ENCODE measurements around the gene FOXP2. TPM values are rescaled to one million over a fixed set of nuclear protein-coding genes. Genes with fewer than 3 reads are reported as not detected.

Gene FOXP2
- total RNA-seq, 1 donor from 2014 or later = 24.0 TPM

DNA sequence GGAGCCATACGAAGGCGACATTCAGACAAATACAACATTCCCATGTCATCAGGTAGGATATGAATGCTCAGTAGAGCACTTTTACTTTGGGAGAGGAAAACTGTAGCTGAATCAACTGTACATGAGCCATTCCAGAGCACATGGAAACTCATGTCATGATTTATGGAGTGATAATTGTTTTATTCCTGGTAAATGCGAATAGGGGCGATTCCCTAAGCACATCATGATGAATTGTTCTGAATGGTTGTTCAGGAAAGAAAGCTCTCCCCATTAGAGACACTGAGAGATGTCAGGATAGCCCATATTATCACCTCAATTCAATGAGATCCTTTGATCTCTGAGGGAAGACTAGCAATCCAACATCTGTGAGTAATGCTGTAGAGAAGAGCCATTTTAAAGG, 243.6 kb downstream of the FOXP2 start:
- TF ChIP-seq, protein P1, sequence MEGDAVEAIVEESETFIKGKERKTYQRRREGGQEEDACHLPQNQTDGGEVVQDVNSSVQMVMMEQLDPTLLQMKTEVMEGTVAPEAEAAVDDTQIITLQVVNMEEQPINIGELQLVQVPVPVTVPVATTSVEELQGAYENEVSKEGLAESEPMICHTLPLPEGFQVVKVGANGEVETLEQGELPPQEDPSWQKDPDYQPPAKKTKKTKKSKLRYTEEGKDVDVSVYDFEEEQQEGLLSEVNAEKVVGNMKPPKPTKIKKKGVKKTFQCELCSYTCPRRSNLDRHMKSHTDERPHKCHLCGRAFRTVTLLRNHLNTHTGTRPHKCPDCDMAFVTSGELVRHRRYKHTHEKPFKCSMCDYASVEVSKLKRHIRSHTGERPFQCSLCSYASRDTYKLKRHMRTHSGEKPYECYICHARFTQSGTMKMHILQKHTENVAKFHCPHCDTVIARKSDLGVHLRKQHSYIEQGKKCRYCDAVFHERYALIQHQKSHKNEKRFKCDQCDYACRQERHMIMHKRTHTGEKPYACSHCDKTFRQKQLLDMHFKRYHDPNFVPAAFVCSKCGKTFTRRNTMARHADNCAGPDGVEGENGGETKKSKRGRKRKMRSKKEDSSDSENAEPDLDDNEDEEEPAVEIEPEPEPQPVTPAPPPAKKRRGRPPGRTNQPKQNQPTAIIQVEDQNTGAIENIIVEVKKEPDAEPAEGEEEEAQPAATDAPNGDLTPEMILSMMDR (conservative IDR thresholded peaks at IDR 0.05) = no peak
- no peak overlapping the region for H3K4me3 Mint-ChIP-seq
- H3K4me1 Mint-ChIP-seq (ENCODE audit: unreplicated experiment) = peaks cover 40% of the 10 kb centered on the region
- H3K27ac Mint-ChIP-seq = no peak overlapping the region
- DNase-seq (ENCODE audit: extremely low spot score, unreplicated experiment) = no peak
- H3K27me3 Mint-ChIP-seq = peaks cover 30% of the 10 kb centered on the region
- no peaks in the 10 kb centered on the region for H3K9me3 Mint-ChIP-seq
- no peaks in the 10 kb centered on the region for H3K36me3 Mint-ChIP-seq

DNA sequence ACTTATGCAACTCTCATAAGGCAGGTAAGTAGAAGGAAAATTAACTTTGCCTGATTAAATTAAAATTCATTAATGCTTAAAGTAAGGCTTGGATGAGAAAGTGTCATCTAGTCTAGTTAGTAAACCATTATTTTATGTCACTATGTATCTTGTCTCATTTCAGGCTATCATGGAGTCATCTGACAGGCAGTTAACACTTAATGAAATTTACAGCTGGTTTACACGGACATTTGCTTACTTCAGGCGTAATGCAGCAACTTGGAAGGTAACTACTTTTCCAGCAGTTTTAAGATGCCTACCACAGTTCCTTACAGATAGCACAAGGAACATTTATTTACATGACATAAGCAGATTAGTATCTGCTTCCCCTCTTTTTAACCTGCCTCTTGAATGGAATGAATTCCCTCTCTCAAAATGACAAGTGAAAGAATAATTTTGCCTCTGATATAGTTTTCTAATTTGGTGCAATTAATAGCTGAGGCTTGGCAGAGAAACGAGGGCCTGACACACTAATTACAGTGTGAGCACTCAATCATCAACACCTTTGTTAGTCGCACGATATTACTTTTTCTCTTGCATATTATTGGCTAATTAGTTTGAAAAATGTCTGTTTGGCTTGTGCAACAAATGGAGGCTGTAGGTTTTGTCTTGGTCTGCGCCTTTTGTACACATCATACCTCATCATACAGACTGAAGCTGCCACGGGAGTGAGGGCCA, 245.0 kb downstream of the FOXP2 start:
- peaks cover 31% of the 10 kb centered on the region for H3K4me1 Mint-ChIP-seq (ENCODE audit: unreplicated experiment)
- DNase-seq (ENCODE audit: extremely low spot score, unreplicated experiment) = no peak
- H3K27me3 Mint-ChIP-seq = peaks cover 21% of the 10 kb centered on the region
- H3K27ac Mint-ChIP-seq = peak overlapping the region; percentile 11
- TF ChIP-seq, protein P1 (conservative IDR thresholded peaks at IDR 0.05) = no peak
- H3K4me3 Mint-ChIP-seq = peak overlapping the region; percentile 21
- no peaks in the 10 kb centered on the region for H3K36me3 Mint-ChIP-seq
- H3K9me3 Mint-ChIP-seq = no peaks in the 10 kb centered on the region

DNA sequence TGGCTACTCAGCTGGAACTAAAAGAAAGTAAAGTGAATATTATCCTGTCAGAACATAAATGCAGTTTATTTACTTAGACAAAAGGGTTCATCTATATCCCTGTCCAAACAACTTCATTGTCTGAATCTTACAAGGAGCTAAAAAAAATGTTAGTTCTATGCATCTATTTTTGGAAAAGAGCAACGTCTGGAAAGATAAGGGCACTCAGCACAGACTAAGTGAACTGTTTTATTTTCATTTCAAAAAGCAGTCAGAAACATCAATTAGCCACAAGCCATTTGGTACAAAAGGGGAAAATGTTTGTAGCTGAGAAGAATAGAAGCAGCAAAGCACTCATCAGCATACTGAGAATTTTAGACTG, 245.5 kb downstream of the FOXP2 start:
- peak overlapping the region; percentile 21 for H3K4me3 Mint-ChIP-seq
- peaks cover 31% of the 10 kb centered on the region for H3K4me1 Mint-ChIP-seq (ENCODE audit: unreplicated experiment)
- H3K9me3 Mint-ChIP-seq = no peaks in the 10 kb centered on the region
- no peaks in the 10 kb centered on the region for H3K36me3 Mint-ChIP-seq
- TF ChIP-seq, protein P1 (conservative IDR thresholded peaks at IDR 0.05) = no peak
- DNase-seq (ENCODE audit: extremely low spot score, unreplicated experiment) = no peak
- H3K27ac Mint-ChIP-seq = no peak overlapping the region
- peaks cover 21% of the 10 kb centered on the region for H3K27me3 Mint-ChIP-seq

DNA sequence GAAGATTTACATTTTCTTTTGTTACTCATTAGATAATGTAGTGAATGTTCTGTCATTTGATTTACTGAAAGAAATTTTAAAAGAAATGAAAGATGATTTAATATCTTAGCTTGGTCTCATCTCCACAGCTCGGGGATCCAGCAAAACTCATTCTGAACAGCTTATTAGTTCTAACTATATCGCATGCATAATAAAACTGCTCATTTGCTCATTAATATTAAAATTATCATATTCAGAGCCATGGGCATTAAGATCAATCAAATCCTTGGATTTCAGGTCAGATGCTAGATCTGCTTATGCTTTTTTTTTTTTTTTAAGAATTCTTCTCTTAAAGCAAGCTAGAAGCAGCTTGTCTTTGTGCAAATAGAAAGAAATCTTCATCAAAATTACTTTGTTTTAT, 246.1 kb downstream of the FOXP2 start:
- no peak for DNase-seq (ENCODE audit: extremely low spot score, unreplicated experiment)
- Mint-ChIP-seq H3K27ac (no peak overlapping the region), H3K4me3 (no peak overlapping the region), H3K4me1 (ENCODE audit: unreplicated experiment) (peaks cover 31% of the 10 kb centered on the region), H3K9me3 (no peaks in the 10 kb centered on the region), H3K36me3 (no peaks in the 10 kb centered on the region), H3K27me3 (peaks cover 17% of the 10 kb centered on the region)
- TF ChIP-seq, protein P1 (conservative IDR thresholded peaks at IDR 0.05) = no peak

DNA sequence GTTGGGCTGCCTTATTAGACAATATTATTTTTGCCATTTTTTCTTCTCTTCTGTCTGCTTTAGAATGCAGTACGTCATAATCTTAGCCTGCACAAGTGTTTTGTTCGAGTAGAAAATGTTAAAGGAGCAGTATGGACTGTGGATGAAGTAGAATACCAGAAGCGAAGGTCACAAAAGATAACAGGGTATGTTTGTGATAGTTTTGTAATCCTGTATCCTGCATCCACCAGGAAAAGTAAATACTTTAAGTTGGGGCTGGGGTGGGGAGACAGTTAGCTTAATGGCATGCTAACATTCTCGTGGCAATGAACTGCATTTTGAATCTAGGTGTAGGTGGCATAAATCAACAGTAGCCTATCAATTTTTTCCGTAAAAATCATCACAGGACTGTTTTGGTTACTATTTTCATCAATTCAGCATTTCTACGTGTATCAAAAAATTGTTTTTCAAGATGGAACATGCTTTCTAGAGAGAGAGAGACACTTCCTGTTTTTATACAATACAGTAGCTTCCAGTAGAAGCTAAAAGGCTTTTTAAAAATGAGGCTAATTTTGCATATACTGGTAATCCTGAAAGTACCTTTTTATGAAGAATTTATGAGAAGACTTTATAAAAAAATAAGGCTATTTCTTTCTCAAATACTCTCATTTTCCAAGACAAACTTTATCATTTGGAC, 247.5 kb downstream of the FOXP2 start:
- Mint-ChIP-seq H3K27me3 (peaks cover 9% of the 10 kb centered on the region), H3K36me3 (no peaks in the 10 kb centered on the region), H3K9me3 (no peaks in the 10 kb centered on the region), H3K4me1 (ENCODE audit: unreplicated experiment) (peaks cover 24% of the 10 kb centered on the region), H3K27ac (no peak overlapping the region), H3K4me3 (no peak overlapping the region)
- TF ChIP-seq, protein P1 (conservative IDR thresholded peaks at IDR 0.05) = no peak
- DNase-seq (ENCODE audit: extremely low spot score, unreplicated experiment) = no peak
